Cerebellar cortex (tissue), 1 donor: ENCODE results near the gene PLEKHG7.
"Not testable (repeated sequence)": the region's sequence is repeated elsewhere in the genome, so short reads cannot be mapped to it uniquely, and the experiment has no call there.

Experiments used
- DNase-seq: peaks from one replicate; pipeline ENCODE4 v3.0.0-alpha.2; 2015; ENCODE audit warnings: low spot score

The PLEKHG7 gene

GRCh38 chr12:92749691-92750090, 46.9 kb downstream of the PLEKHG7 start:
- DNase-seq, result not testable (repeated sequence)

GRCh38 chr12:92753976-92754885, 51.4 kb downstream of the PLEKHG7 start:
- no peak for DNase-seq

- no peak for DNase-seq
Observed at GRCh38 chr12:92756898-92757596, 54.3 kb downstream of the PLEKHG7 start.

GRCh38 chr12:92757597-92758121, 54.9 kb downstream of the PLEKHG7 start:
- DNase-seq, result peak; percentile 76

- DNase-seq, result no peak
Observed at GRCh38 chr12:92759634-92760268, 57.0 kb downstream of the PLEKHG7 start.

GRCh38 chr12:92762773-92763172, 60.0 kb downstream of the PLEKHG7 start:
- DNase-seq, result no peak

- no peak for DNase-seq
Observed at GRCh38 chr12:92764831-92765230, 62.0 kb downstream of the PLEKHG7 start.

- DNase-seq, result no peak
Observed at GRCh38 chr12:92765871-92766270, 63.1 kb downstream of the PLEKHG7 start.

GRCh38 chr12:92769124-92769901, 66.5 kb downstream of the PLEKHG7 start:
- no peak for DNase-seq

GRCh38 chr12:92771001-92771400, 68.2 kb downstream of the PLEKHG7 start:
- no peak for DNase-seq

GRCh38 chr12:92775416-92775815, 72.6 kb downstream of the PLEKHG7 start:
- DNase-seq, result no peak

- DNase-seq, result no peak
Observed at GRCh38 chr12:92778525-92778924, 75.7 kb downstream of the PLEKHG7 start.

GRCh38 chr12:92779902-92780301, 77.1 kb downstream of the PLEKHG7 start:
- no peak for DNase-seq

GRCh38 chr12:92784356-92784755, 81.6 kb downstream of the PLEKHG7 start:
- no peak for DNase-seq

- DNase-seq, result peak; percentile 82
Observed at GRCh38 chr12:92784797-92785562, 82.2 kb downstream of the PLEKHG7 start.

GRCh38 chr12:92785563-92785950, 82.8 kb downstream of the PLEKHG7 start:
- no peak for DNase-seq

GRCh38 chr12:92786045-92786444, 83.3 kb downstream of the PLEKHG7 start:
- no peak for DNase-seq

GRCh38 chr12:92794356-92794755, 91.6 kb downstream of the PLEKHG7 start:
- DNase-seq, result not testable (repeated sequence)

- DNase-seq, result no peak
Observed at GRCh38 chr12:92794814-92795213, 92.0 kb downstream of the PLEKHG7 start.

GRCh38 chr12:92796650-92797049, 93.9 kb downstream of the PLEKHG7 start:
- DNase-seq, result no peak

GRCh38 chr12:92802906-92803305, 100.1 kb downstream of the PLEKHG7 start:
- DNase-seq, result no peak
